Adipocyte (in vitro differentiated cells): ENCODE measurements around the gene IFT52.
A peak's percentile ranks its signal among the peaks of the same experiment; 100 is the strongest.
"Not testable (repeated sequence)": the region's sequence is repeated elsewhere in the genome, so short reads cannot be mapped to it uniquely, and the experiment has no call there.

Experiments used
- DNase-seq: peaks from one replicate; pipeline ENCODE4 v3.0.0-alpha.2; 2015; ENCODE audit warnings: low read depth
- H3K27me3 ChIP-seq: replicated peaks from 2 replicates; pipeline ENCODE4 v1.7.0; 2013; ENCODE audit warnings: mild to moderate bottlenecking, low read length, moderate library complexity; ENCODE audit not compliant: control insufficient read depth, insufficient read depth
- H3K36me3 ChIP-seq: 2 replicates; pipeline ENCODE4 v1.7.0; 2013; ENCODE audit warnings: low read length, mild to moderate bottlenecking, moderate library complexity; ENCODE audit not compliant: control insufficient read depth, insufficient read depth, severe bottlenecking
- H3K4me1 ChIP-seq: 2 replicates; pipeline ENCODE4 v1.7.0; 2013; ENCODE audit warnings: mild to moderate bottlenecking, low read length, moderate library complexity; ENCODE audit not compliant: control insufficient read depth, insufficient read depth
- H3K4me3 ChIP-seq: 2 replicates; pipeline ENCODE4 v1.7.0; 2013; ENCODE audit warnings: mild to moderate bottlenecking, low read length, moderate library complexity
- H3K9ac ChIP-seq: 2 replicates; pipeline ENCODE4 v1.7.0; 2013; ENCODE audit warnings: mild to moderate bottlenecking, low read length, moderate library complexity
- H3K9me3 ChIP-seq: 2 replicates; pipeline ENCODE4 v1.7.0; 2013; ENCODE audit warnings: mild to moderate bottlenecking, low read length, moderate library complexity; ENCODE audit not compliant: control insufficient read depth

The IFT52 gene

DNA sequence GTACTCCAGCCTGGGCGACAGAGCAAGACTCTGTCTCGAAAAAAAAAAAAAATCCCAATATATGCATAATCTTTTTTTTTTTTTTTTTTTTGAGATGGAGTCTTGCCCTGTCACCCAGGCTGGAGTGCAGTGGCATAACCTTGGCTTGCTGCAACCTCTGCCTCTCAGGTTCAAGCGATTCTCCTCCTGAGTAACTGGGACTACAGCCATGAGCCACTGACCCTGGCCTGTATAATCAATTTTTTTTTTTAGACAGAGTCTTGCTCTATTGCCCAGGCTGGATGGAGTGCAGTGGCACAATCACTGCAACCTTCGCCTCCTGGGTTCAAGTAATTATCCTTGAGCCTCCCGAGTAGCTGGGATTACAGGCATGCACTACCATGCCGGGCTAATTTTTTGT, 64.4 kb downstream of the IFT52 start:
- not testable (repeated sequence) for H3K4me1 ChIP-seq, H3K9me3 ChIP-seq, DNase-seq, H3K27me3 ChIP-seq, H3K9ac ChIP-seq, H3K36me3 ChIP-seq, H3K4me3 ChIP-seq

DNA sequence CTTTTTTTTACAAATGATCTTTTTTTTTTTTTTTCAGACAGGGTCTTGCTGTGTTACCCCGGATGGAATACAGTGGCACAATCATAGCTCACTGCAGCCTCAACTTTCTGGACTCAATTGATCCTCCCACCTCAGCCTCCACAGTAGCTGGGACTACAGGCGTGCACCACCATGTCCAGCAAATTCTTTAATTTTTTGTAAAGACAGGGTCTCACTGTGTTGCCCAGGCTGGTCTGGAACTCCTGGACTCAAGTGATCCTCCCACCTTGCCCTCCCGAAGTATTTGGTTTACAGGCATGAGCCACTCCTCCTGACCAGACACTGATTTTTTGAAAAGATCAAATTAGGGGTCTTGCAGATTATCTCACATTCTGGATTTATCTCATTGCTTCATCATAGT, 65.2 kb downstream of the IFT52 start:
- H3K9me3 ChIP-seq = no peaks in the 10 kb centered on the region
- no peaks in the 10 kb centered on the region for H3K36me3 ChIP-seq
- H3K4me3 ChIP-seq = no peak overlapping the region
- H3K27me3 ChIP-seq = no peaks in the 10 kb centered on the region
- no peak overlapping the region for H3K9ac ChIP-seq
- H3K4me1 ChIP-seq = peaks cover 6% of the 10 kb centered on the region
- DNase-seq = no peak

- H3K36me3 ChIP-seq = no peaks in the 10 kb centered on the region
- DNase-seq = peak; percentile 49
- H3K9me3 ChIP-seq = no peaks in the 10 kb centered on the region
- no peaks in the 10 kb centered on the region for H3K27me3 ChIP-seq
- H3K4me3 ChIP-seq = peak overlapping the region; percentile 96
- H3K9ac ChIP-seq = peak overlapping the region; percentile 84
- peaks cover 6% of the 10 kb centered on the region for H3K4me1 ChIP-seq
Measured at GRCh38 chr20:43658069-43658722, 67.5 kb downstream of the IFT52 start.

DNA sequence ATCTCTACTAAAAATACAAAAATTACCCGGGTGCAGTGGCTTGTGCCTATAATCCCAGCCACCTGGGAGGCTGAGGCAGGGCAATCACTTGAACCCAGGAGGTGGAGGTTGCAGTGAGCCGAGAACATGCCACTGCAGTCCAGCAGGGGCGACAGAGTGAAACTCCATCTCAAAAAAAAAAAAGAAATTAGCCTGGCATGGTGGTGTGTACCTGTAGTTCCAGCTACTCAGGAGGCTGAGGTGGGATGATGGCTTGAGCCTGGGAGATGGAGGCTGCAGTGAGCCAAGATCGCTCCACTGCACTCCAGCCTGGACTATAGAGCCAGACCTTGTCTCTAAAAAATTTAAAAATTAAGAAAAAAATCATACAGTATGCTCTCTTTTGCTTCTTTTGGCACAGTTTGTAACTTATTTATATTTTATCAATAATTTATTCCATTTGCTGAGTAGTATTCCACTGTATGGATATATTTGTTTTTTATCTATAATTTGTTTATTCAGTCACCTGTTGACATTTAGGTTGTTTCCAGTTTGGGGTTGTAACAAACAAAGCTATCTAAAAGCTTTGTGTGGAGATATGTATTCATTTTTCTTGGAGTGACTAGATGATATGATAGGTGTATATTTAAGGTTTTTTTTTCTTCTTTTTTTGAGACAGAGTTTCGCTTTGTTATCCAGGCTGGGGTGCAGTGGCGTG, 68.1 kb downstream of the IFT52 start:
- no peaks in the 10 kb centered on the region for H3K9me3 ChIP-seq
- no peak overlapping the region for H3K4me3 ChIP-seq
- no peak for DNase-seq
- H3K27me3 ChIP-seq = no peaks in the 10 kb centered on the region
- no peaks in the 10 kb centered on the region for H3K36me3 ChIP-seq
- peaks cover 6% of the 10 kb centered on the region for H3K4me1 ChIP-seq
- no peak overlapping the region for H3K9ac ChIP-seq

GRCh38 chr20:43662943-43663655, 72.4 kb downstream of the IFT52 start:
- H3K36me3 ChIP-seq = no peaks in the 10 kb centered on the region
- no peaks in the 10 kb centered on the region for H3K9me3 ChIP-seq
- no peak overlapping the region for H3K9ac ChIP-seq
- H3K27me3 ChIP-seq = peaks cover 12% of the 10 kb centered on the region
- H3K4me1 ChIP-seq = peaks cover 5% of the 10 kb centered on the region
- DNase-seq = no peak
- no peak overlapping the region for H3K4me3 ChIP-seq

GRCh38 chr20:43665466-43666176, 74.9 kb downstream of the IFT52 start:
- Histone ChIP-seq H3K4me3 (no peak overlapping the region), H3K4me1 (peaks cover 9% of the 10 kb centered on the region), H3K9me3 (no peaks in the 10 kb centered on the region), H3K27me3 (peaks cover 12% of the 10 kb centered on the region), H3K9ac (no peak overlapping the region), H3K36me3 (no peaks in the 10 kb centered on the region)
- no peak for DNase-seq

DNA sequence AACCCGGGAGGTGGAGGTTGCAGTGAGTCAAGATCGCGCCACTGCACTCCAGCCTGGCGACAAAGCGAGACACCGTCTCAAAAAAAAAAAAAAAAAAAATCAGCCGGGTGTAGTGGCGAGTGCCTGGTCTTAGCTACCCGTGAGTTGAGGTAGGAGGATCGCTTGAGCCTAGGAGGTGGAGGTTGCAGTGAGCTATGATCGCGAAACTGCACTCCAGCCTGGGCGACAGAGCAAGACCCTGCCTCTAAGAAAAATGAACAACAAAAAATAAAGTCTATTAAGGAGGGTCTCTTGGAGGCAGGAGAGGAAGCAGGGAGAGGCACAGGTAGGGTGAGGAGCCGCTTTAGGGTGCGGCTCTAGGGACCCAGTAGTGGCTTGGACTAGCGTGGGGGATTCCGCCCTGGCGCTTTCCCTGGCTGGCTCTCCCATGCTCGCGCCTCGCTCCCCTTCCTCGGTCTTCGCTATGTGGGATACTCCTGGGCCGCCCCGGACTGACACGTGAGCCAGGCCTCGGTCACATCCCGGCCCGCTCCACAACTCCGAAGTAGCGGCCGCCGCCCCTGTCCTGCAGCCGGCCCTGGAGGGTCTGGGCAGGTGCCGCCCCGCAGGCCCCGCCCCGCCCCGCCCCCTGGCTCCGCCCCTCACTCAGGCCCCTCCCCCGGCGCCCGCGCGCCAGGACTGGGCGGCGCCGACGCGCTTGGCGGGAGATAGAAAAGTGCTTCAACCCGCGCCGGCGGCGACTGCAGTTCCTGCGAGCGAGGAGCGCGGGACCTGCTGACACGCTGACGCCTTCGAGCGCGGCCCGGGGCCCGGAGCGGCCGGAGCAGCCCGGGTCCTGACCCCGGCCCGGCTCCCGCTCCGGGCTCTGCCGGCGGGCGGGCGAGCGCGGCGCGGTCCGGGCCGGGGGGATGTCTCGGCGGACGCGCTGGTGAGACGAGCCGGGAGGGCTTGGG, 75.9 kb downstream of the IFT52 start, which contains the start of gene MYBL2:
TSS of gene MYBL2 (plus strand) at position 739 of the 953 bp plus-strand sequence. CDS start at position 909, 170 bp downstream.
- no peak within 1 kb of the TSS for H3K9ac ChIP-seq
- H3K36me3 ChIP-seq = no peaks in the 10 kb centered on the region
- peak; percentile 77 for DNase-seq
- peaks cover 12% of the 10 kb centered on the region for H3K27me3 ChIP-seq
- H3K9me3 ChIP-seq = no peaks in the 10 kb centered on the region
- peaks cover 9% of the 10 kb centered on the region for H3K4me1 ChIP-seq
- peak within 1 kb of the TSS; percentile 23 for H3K4me3 ChIP-seq

- Histone ChIP-seq H3K9ac (no peak overlapping the region), H3K9me3 (no peaks in the 10 kb centered on the region), H3K27me3 (peaks cover 12% of the 10 kb centered on the region), H3K36me3 (no peaks in the 10 kb centered on the region), H3K4me1 (peaks cover 9% of the 10 kb centered on the region), H3K4me3 (peak overlapping the region; percentile 23)
- peak; percentile 23 for DNase-seq
Measured at GRCh38 chr20:43667341-43668132, 76.8 kb downstream of the IFT52 start.

GRCh38 chr20:43669332-43669731, 78.6 kb downstream of the IFT52 start:
- Histone ChIP-seq H3K9me3 (no peaks in the 10 kb centered on the region), H3K4me1 (peaks cover 9% of the 10 kb centered on the region), H3K4me3 (no peak overlapping the region), H3K27me3 (peaks cover 12% of the 10 kb centered on the region), H3K9ac (no peak overlapping the region), H3K36me3 (no peaks in the 10 kb centered on the region)
- DNase-seq = no peak

GRCh38 chr20:43670423-43670822, 79.7 kb downstream of the IFT52 start:
- Histone ChIP-seq H3K27me3 (peaks cover 12% of the 10 kb centered on the region), H3K9me3 (no peaks in the 10 kb centered on the region), H3K4me1 (peaks cover 9% of the 10 kb centered on the region), H3K36me3 (no peaks in the 10 kb centered on the region), H3K9ac (no peak overlapping the region), H3K4me3 (no peak overlapping the region)
- DNase-seq = no peak
